ENCODE data around the gene PDGFRB. TPM values are rescaled to one million over a fixed set of nuclear protein-coding genes. Genes with fewer than 3 reads are reported as not detected.

PDGFRB gene
- total RNA-seq, 6 experiments from 2014 or later, result 6.8 to 19.5 (median 9.4) TPM

DNA sequence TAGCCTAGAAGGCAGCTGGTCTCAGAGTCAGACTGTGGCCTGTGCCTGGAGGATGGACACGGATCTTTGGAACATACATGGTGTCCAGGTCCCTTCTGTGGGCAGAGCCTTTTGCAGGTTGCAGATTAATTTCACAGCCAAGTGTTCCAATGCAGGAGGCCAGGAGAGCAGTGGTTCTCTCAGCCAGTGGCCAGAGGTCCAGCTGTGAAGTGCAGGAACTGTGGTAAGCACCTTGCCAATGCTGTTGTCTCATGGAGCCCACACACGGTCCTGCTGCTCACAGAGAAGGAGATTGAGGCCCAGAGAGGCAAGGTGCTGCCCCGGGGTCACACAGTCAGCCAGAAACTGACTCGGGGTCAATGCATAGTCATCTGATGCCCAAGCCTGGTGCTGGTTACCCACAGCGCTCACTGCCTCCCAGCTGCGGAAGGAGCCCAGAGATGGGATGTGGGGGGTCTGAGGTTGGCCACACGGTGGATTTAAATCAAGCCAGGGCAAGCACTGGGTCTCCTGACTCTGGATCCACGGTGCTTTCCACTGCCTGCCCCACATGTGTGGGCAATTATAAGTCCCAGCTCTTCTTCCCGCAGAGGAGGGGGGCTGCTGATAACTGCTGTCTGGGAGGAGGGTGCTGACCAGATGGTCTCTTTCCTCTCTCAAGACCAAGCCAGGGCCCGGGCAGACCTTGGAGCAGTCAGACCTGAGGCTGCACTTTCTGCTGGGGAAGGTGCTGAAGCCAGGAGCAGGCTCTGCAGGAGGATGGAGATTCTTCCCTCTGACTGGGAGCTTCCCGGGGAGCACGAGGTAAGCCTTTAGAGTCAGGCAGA, 2.8 kb downstream of the PDGFRB start:
- TF ChIP-seq, protein P1, sequence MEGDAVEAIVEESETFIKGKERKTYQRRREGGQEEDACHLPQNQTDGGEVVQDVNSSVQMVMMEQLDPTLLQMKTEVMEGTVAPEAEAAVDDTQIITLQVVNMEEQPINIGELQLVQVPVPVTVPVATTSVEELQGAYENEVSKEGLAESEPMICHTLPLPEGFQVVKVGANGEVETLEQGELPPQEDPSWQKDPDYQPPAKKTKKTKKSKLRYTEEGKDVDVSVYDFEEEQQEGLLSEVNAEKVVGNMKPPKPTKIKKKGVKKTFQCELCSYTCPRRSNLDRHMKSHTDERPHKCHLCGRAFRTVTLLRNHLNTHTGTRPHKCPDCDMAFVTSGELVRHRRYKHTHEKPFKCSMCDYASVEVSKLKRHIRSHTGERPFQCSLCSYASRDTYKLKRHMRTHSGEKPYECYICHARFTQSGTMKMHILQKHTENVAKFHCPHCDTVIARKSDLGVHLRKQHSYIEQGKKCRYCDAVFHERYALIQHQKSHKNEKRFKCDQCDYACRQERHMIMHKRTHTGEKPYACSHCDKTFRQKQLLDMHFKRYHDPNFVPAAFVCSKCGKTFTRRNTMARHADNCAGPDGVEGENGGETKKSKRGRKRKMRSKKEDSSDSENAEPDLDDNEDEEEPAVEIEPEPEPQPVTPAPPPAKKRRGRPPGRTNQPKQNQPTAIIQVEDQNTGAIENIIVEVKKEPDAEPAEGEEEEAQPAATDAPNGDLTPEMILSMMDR (IDR thresholded peaks at IDR 0.05), result no peak
- TF ChIP-seq POLR2A (IDR thresholded peaks at IDR 0.05), result no peak
- Histone ChIP-seq H3K27me3 (no peaks in the 10 kb centered on the region), H3K4me3 (no peak overlapping the region), H3K36me3 (no peaks in the 10 kb centered on the region), H3K4me1 (no peaks in the 10 kb centered on the region), H3K9me3 (no peaks in the 10 kb centered on the region), H3K27ac (no peak overlapping the region)
- intact Hi-C loops (cut with DNase I), result no loop called here
- no peak for ATAC-seq
- DNase-seq, result no peak
- WGBS (ENCODE audit: insufficient coverage, low coverage, low lambda C conversion rate, missing lambda C conversion rate), result 70% methylated on average over 2 of the region's 12 CpGs

GRCh38 chr5:150149618-150150017, 6.0 kb downstream of the PDGFRB start:
- no peak for DNase-seq
- H3K4me1 ChIP-seq, result no peaks in the 10 kb centered on the region
- no peaks in the 10 kb centered on the region for H3K36me3 ChIP-seq
- no peak overlapping the region for H3K27ac ChIP-seq
- intact Hi-C loops (cut with DNase I), result no loop called here
- no peak overlapping the region for H3K4me3 ChIP-seq
- H3K27me3 ChIP-seq, result no peaks in the 10 kb centered on the region
- no peaks in the 10 kb centered on the region for H3K9me3 ChIP-seq
- ATAC-seq, result no peak
- TF ChIP-seq, protein P1 (IDR thresholded peaks at IDR 0.05), result no peak
- no peak for TF ChIP-seq POLR2A (IDR thresholded peaks at IDR 0.05)

- no peaks in the 10 kb centered on the region for H3K27me3 ChIP-seq
- no peak overlapping the region for H3K27ac ChIP-seq
- 92% methylated on average over 6 of the region's 11 CpGs for WGBS (ENCODE audit: insufficient coverage, low coverage, low lambda C conversion rate, missing lambda C conversion rate)
- H3K4me1 ChIP-seq, result peaks cover 0 to 2% (median 0%) of the 10 kb centered on the region in 4 donors
- intact Hi-C loops (cut with DNase I), result no loop called here
- no peak overlapping the region for H3K4me3 ChIP-seq
- TF ChIP-seq, protein P1 (IDR thresholded peaks at IDR 0.05), result no peak
- TF ChIP-seq POLR2A (IDR thresholded peaks at IDR 0.05), result no peak
- DNase-seq (no peak), ATAC-seq (no peak)
- no peaks in the 10 kb centered on the region for H3K36me3 ChIP-seq
- H3K9me3 ChIP-seq, result no peaks in the 10 kb centered on the region
These were observed 7.3 kb downstream of the PDGFRB start for GRCh38 chr5:150148117-150148927.

GRCh38 chr5:150147670-150148069, 8.0 kb downstream of the PDGFRB start:
- intact Hi-C loops (cut with DNase I), result no loop called here
- H3K4me3 ChIP-seq, result no peak overlapping the region
- H3K27me3 ChIP-seq, result no peaks in the 10 kb centered on the region
- TF ChIP-seq, protein P1 (IDR thresholded peaks at IDR 0.05), result no peak
- TF ChIP-seq POLR2A (IDR thresholded peaks at IDR 0.05), result no peak
- no peaks in the 10 kb centered on the region for H3K36me3 ChIP-seq
- 78% methylated on average over 4 of the region's 7 CpGs for WGBS (ENCODE audit: insufficient coverage, low coverage, low lambda C conversion rate, missing lambda C conversion rate)
- H3K27ac ChIP-seq, result peak overlapping the region in 1 of 3 donors; percentile 8
- ATAC-seq (no peak), DNase-seq (no peak)
- H3K4me1 ChIP-seq, result peaks cover 0 to 9% (median 2%) of the 10 kb centered on the region in 4 donors
- H3K9me3 ChIP-seq, result no peaks in the 10 kb centered on the region

Data from right lobe of liver (tissue), 6 donors.